Measurements from ENCODE around the gene MAPKAP1.

The MAPKAP1 gene

GRCh38 chr9:125413579-125413978, 293.4 kb downstream of the MAPKAP1 start:
- no peak for TF ChIP-seq MYC (IDR thresholded peaks at IDR 0.05; ENCODE audit: low read depth, low read length)
- no peak for TF ChIP-seq POLR2A (IDR thresholded peaks at IDR 0.05; ENCODE audit: extremely low read depth, insufficient read length)
- no peak for TF ChIP-seq MAX (IDR thresholded peaks at IDR 0.05; ENCODE audit: low read depth, low read length)
- TF ChIP-seq CTCF (IDR thresholded peaks at IDR 0.05; ENCODE audit: low read depth, low read length), result no peak
- H3K4me3 ChIP-seq (ENCODE audit: low read depth, low read length), result no peak overlapping the region
- DNase-seq (ENCODE audit: low read depth), result no peak

- no peak for DNase-seq (ENCODE audit: low read depth)
- TF ChIP-seq MYC (IDR thresholded peaks at IDR 0.05; ENCODE audit: low read depth, low read length) (no peak), CTCF (IDR thresholded peaks at IDR 0.05; ENCODE audit: low read depth, low read length) (no peak), POLR2A (IDR thresholded peaks at IDR 0.05; ENCODE audit: extremely low read depth, insufficient read length) (no peak), MAX (IDR thresholded peaks at IDR 0.05; ENCODE audit: low read depth, low read length) (no peak)
Observed at GRCh38 chr9:125412166-125412565, 294.8 kb downstream of the MAPKAP1 start.

GRCh38 chr9:125411171-125411756, 295.7 kb downstream of the MAPKAP1 start:
- H3K4me3 ChIP-seq (ENCODE audit: low read depth, low read length), result no peak overlapping the region
- TF ChIP-seq MAX (IDR thresholded peaks at IDR 0.05; ENCODE audit: low read depth, low read length), result no peak
- no peak for TF ChIP-seq CTCF (IDR thresholded peaks at IDR 0.05; ENCODE audit: low read depth, low read length)
- TF ChIP-seq MYC (IDR thresholded peaks at IDR 0.05; ENCODE audit: low read depth, low read length), result no peak
- no peak for TF ChIP-seq POLR2A (IDR thresholded peaks at IDR 0.05; ENCODE audit: extremely low read depth, insufficient read length)

More at GRCh38 chr9:125412166-125412565, 294.8 kb downstream of the MAPKAP1 start:
- H3K4me3 ChIP-seq (ENCODE audit: low read depth, low read length), result no peak overlapping the region

GRCh38 chr9:125410522-125410894, 296.5 kb downstream of the MAPKAP1 start:
- no peak for DNase-seq (ENCODE audit: low read depth)
- TF ChIP-seq POLR2A (IDR thresholded peaks at IDR 0.05; ENCODE audit: extremely low read depth, insufficient read length), result no peak
- TF ChIP-seq CTCF (IDR thresholded peaks at IDR 0.05; ENCODE audit: low read depth, low read length), result no peak
- no peak for TF ChIP-seq MYC (IDR thresholded peaks at IDR 0.05; ENCODE audit: low read depth, low read length)
- TF ChIP-seq MAX (IDR thresholded peaks at IDR 0.05; ENCODE audit: low read depth, low read length), result no peak
- H3K4me3 ChIP-seq (ENCODE audit: low read depth, low read length), result no peak overlapping the region

More at GRCh38 chr9:125411171-125411756, 295.7 kb downstream of the MAPKAP1 start:
- DNase-seq (ENCODE audit: low read depth), result no peak

GRCh38 chr9:125409637-125410521, 297.1 kb downstream of the MAPKAP1 start:
- no peak overlapping the region for H3K4me3 ChIP-seq (ENCODE audit: low read depth, low read length)
- DNase-seq (ENCODE audit: low read depth), result peak; percentile 69
- TF ChIP-seq MYC (IDR thresholded peaks at IDR 0.05; ENCODE audit: low read depth, low read length) (no peak), POLR2A (IDR thresholded peaks at IDR 0.05; ENCODE audit: extremely low read depth, insufficient read length) (no peak), MAX (IDR thresholded peaks at IDR 0.05; ENCODE audit: low read depth, low read length) (peak; percentile 75), CTCF (IDR thresholded peaks at IDR 0.05; ENCODE audit: low read depth, low read length) (no peak)

All from NB4 (cell line).